ENCODE measurements around the gene F8A1.
"Not testable (repeated sequence)": the region's sequence is repeated elsewhere in the genome, so short reads cannot be mapped to it uniquely, and the experiment has no call there.

Gene F8A1

GRCh38 chrX:154886069-154886788 lies at the start of gene F8A1:
Gene F8A1 (plus strand): TSS chrX:154886355. CDS start chrX:154886375, 20 bp downstream.
- DNase-seq: peak; percentile 8 to 19

DNA sequence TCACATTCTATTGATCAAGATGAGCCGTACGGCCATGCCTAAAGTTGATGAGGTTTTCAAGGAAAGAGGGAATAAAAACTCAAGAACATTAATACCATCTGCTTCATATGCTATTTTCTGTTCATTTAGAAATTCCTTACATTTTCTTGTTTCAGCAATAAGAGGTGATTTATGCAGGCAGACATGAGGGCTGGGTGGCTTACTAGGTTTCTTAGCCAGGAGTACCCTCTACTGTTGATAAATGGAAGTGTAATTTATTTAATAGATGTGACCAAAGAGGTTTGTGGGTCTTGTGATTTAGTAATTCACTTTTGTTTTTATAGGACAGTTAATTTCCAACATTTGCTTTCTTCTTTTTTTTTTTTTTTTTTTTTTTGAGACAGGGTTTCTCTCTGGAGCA lies 45.3 kb upstream of the F8A1 start:
- DNase-seq: peak in 1 of 2 donors; percentile 2

DNA sequence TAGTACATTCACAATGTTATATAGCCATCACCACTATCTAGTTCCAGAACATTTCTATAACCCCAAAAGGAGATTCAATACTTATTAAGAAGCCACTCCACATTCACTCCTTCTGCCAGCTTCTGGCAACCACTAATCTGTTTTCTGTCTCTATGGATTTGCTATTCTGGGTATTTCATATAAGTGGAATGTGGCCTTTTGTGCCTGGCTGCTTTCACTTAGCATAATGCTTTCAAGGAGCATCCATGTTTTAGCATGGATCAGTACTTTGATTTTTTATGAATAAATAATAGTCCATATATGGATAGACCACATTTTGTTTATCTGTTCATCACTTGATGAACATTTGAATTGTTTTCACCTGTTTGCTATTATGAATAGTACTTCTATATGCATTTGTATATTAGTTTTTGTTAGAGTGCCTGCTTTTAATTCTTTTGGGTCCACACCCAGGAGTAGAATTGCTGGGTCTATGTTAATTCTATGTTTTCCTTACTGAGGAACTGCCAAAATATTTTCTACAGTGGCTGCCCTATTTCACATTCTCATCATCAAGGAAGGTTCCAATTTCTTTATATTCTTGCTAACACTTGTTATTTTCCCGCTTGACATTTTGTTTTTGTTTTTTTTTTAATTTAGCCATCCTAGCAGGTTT lies 35.1 kb upstream of the F8A1 start:
- DNase-seq: no peak

DNA sequence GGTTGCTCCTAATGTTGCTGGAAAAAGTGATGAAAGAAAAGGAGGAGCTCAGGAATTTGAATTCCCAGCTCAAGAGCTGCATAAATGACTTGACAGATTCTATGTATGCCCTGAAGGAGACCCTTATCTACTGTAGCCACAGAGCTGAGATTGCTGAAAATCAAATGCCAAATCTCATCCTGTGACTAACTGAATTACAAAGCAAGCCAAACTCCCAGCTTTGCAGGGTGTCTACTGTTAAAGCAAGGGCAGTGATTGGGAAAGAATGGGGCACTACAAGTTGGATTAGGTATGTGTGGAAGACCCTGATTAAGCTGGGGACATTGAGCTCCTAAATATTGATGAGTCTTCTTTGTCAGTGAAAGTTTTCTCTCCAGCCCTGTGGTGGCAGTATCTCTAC lies 30.9 kb upstream of the F8A1 start:
- DNase-seq: no peak

DNA sequence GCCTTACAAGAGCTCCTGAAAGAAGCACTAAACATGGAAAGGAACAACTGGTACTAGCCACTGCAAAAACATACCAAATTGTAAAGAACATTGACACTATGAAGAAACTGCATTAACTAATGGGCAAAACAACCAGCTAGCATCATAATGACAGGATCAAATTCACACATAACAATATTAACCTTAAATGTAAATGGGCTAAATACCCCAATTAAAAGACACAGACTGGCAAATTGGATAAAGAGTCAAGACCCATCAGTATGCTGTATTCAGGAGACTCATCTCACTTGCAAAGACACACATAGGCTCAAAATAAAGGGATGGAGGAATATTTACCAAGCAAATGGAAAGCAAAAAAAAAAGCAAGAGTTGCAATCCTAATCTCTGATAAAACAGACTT lies 17.6 kb upstream of the F8A1 start:
- DNase-seq: not testable (repeated sequence)

DNA sequence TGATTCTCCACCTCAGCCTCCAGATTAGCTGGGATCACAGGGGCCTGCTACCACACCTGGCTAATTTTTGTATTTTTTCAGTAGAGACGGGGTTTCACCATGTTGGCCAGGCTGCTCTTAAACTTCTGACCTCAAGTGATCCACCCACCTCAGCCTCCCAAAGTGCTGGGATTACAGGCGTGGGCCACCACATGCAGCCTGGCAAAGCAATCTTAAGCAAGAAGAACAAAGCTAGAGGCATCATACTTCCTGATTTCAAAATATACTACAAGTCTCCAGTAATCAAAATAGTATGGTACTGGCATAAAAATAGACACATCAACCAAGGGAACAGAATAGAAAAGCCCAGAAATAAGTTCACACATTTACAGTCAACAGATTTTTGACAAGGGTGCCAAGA lies 12.8 kb upstream of the F8A1 start:
- no peak for DNase-seq

- not testable (repeated sequence) for DNase-seq
Observed at GRCh38 chrX:154884069-154884468, 2.1 kb upstream of the F8A1 start.

GRCh38 chrX:154885057-154885456 lies 1.1 kb upstream of the F8A1 start:
- not testable (repeated sequence) for DNase-seq

GRCh38 chrX:154885549-154885948 lies 606 bp upstream of the F8A1 start:
- not testable (repeated sequence) for DNase-seq

- DNase-seq: not testable (repeated sequence)
Observed at GRCh38 chrX:154886789-154887221, 650 bp downstream of the F8A1 start.

GRCh38 chrX:154890990-154891639 lies 5.0 kb downstream of the F8A1 start:
- no peak for DNase-seq

DNA sequence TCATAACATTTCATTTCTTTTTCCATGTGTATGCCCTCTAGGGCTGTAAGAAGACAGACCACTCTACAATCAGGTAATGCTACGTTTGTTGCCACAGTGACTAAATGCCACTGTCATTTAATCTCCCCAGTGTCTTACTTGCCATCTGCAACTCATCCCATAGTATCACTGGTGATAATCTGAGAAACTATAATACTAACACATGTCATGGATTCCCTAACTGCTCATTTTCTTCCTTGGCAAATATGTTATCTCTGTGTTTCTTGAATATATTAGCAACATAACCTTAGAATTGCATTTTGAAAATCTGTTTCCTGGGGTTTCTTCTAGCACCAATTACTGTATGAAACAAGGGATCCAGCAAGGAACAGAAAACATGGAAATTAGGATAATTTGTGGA lies 6.1 kb downstream of the F8A1 start:
- DNase-seq: no peak

- DNase-seq: no peak
Observed at GRCh38 chrX:154900323-154900722, 14.2 kb downstream of the F8A1 start.

DNA sequence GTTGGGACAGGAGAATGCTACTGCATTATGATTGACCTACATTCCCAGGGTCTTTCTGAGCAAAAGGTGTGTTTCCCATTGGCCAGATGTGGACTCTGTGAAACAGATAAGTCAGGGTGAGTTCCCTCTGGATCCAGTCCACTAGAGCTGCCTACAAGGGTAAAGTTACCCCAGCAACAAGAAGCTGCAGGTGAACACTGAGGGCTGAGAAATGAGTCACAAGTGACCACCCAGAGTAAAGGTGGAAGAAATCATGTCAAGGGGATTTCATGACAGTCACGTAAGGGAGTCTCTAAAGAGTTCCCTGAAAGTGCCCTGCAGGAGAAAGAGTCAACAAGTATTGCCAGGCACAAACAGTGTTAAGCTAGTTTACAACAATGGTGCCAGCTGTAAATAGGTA lies 16.3 kb downstream of the F8A1 start:
- no peak for DNase-seq

- no peak for DNase-seq
Observed at GRCh38 chrX:154908821-154909220, 22.7 kb downstream of the F8A1 start.

- DNase-seq: not testable (repeated sequence)
Observed at GRCh38 chrX:154910048-154910447, 23.9 kb downstream of the F8A1 start.

DNA sequence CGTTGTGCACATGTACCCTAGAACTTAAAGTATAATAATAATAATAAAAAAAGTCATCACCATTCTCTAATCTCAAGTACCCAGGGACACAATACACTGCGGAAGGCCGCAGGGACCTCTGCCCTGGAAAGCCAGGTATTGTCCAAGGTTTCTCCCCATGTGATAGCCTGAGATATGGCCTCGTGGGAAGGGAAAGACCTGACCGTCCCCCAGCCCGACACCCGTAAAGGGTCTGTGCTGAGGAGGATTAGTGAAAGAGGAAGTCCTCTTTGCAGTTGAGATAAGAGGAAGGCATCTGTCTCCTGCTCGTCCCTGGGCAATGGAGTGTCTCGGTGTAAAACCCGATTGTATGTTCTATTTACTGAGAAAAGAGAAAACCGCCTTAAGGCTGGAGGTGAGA lies 24.4 kb downstream of the F8A1 start:
- DNase-seq: not testable (repeated sequence)

DNA sequence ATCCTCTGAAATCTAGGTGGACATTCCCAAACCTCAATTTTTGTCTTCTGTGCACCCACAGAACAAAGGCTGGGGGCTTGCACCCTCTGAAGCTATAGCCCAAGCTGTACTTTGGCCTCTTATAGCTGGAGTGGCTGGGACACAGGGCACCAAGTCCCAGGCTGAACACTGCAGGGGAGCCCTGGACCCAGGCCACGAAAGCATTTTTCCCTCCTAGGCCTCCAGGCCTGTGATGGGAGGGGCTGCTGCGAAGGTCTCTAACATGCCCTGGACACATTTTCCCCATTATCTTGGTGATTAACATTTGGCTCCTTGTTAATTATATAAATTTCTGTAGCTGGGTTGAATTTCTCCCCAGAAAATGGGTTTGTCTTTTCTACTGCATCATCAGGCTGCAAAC lies 27.9 kb downstream of the F8A1 start:
- DNase-seq: no peak

- DNase-seq: peak; percentile 1 to 2
Observed at GRCh38 chrX:154918060-154918483, 31.9 kb downstream of the F8A1 start.

DNA sequence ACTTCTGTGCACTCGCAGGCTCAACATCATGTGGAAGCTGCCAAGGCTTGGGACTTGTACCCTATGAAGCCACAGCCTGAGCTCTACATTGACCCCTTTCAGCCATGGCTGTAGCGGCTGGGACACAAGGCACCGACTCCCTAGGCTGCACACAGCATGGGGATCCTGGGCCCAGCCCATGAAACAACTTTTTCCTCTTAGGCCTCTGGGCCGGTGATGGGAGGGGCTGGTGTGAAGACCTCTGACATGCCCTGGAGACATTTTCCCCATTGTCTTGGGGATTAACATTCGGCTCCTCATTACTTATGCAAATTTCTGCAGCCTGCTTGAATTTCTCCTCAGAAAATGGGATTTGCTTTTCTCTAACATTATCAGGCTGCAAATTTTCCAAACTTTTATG lies 38.6 kb downstream of the F8A1 start:
- not testable (repeated sequence) for DNase-seq

Measured in activated CD4-positive, alpha-beta T cell treated with anti-CD3 and anti-CD28 coated beads for 4 hours (primary cell).